ENCODE results near the gene NIPBL.

GRCh38 chr5:36998578-36998977 lies 122.0 kb downstream of the NIPBL start:
- TF ChIP-seq, protein P1, sequence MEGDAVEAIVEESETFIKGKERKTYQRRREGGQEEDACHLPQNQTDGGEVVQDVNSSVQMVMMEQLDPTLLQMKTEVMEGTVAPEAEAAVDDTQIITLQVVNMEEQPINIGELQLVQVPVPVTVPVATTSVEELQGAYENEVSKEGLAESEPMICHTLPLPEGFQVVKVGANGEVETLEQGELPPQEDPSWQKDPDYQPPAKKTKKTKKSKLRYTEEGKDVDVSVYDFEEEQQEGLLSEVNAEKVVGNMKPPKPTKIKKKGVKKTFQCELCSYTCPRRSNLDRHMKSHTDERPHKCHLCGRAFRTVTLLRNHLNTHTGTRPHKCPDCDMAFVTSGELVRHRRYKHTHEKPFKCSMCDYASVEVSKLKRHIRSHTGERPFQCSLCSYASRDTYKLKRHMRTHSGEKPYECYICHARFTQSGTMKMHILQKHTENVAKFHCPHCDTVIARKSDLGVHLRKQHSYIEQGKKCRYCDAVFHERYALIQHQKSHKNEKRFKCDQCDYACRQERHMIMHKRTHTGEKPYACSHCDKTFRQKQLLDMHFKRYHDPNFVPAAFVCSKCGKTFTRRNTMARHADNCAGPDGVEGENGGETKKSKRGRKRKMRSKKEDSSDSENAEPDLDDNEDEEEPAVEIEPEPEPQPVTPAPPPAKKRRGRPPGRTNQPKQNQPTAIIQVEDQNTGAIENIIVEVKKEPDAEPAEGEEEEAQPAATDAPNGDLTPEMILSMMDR (IDR thresholded peaks at IDR 0.05; ENCODE audit: borderline replicate concordance, extremely low read depth, low read length, poor library complexity, severe bottlenecking), result no peak
- TF ChIP-seq EZH2 (IDR thresholded peaks at IDR 0.05; ENCODE audit: borderline replicate concordance, low read depth, low read length, severe bottlenecking), result no peak
